ENCODE measurements around the gene KLK7.
A peak's percentile ranks its signal among the peaks of the same experiment; 100 is the strongest.
"Not testable (repeated sequence)": the region's sequence is repeated elsewhere in the genome, so short reads cannot be mapped to it uniquely, and the experiment has no call there.

Gene KLK7

GRCh38 chr19:51001515-51001914 is 17.8 kb upstream of the KLK7 start, which contains the start of gene KLK8:
KLK8 (minus strand) TSS chr19:51001604; CDS start chr19:51001167, 437 bp downstream.
- Histone ChIP-seq H3K36me3 (no peaks in the 10 kb centered on the region), H3K4me2 (peak within 1 kb of the TSS; percentile 42), H3K27me3 (no peaks in the 10 kb centered on the region), H3K4me1 (peaks cover 12% of the 10 kb centered on the region), H3K9ac (no peak within 1 kb of the TSS), H3K27ac (no peak within 1 kb of the TSS), H3K4me3 (no peak within 1 kb of the TSS), H4K20me1 (no peaks in the 10 kb centered on the region), H3K9me3 (no peaks in the 10 kb centered on the region)
- no peak for TF ChIP-seq Cebpa-rat (IDR thresholded peaks at IDR 0.05)

GRCh38 chr19:51000981-51001380 is 17.3 kb upstream of the KLK7 start:
- Histone ChIP-seq H3K4me3 (no peak overlapping the region), H3K4me1 (peaks cover 12% of the 10 kb centered on the region), H3K9me3 (no peaks in the 10 kb centered on the region), H3K36me3 (no peaks in the 10 kb centered on the region), H3K4me2 (no peak overlapping the region), H4K20me1 (no peaks in the 10 kb centered on the region), H3K27me3 (no peaks in the 10 kb centered on the region), H3K27ac (no peak overlapping the region), H3K9ac (no peak overlapping the region)
- TF ChIP-seq Cebpa-rat (IDR thresholded peaks at IDR 0.05), result no peak

DNA sequence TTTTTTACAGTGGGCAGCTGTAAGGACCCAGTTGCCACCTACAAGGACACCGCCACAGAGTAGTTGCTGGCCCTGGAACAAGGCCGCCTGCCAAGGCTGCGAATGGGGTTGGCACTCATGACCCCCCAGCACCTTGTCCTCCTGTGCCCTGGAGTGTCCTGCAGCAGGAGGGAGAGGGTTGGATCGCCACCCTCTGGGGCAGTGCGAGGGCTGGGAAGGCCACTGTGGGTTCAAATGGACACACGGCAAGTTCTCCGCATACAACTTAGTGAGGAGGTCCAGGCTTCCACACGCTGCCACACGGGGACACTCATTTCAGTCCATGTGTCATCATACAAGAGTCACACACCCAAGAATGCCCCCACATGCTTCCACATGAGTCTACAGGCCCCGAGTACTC is 16.7 kb upstream of the KLK7 start:
- H3K9me3 ChIP-seq, result no peaks in the 10 kb centered on the region
- H3K4me3 ChIP-seq, result no peak overlapping the region
- H3K4me1 ChIP-seq, result peaks cover 12% of the 10 kb centered on the region
- no peak overlapping the region for H3K27ac ChIP-seq
- TF ChIP-seq Cebpa-rat (IDR thresholded peaks at IDR 0.05), result no peak
- H3K9ac ChIP-seq, result no peak overlapping the region
- H3K4me2 ChIP-seq, result no peak overlapping the region
- H3K27me3 ChIP-seq, result no peaks in the 10 kb centered on the region
- no peaks in the 10 kb centered on the region for H3K36me3 ChIP-seq
- H4K20me1 ChIP-seq, result no peaks in the 10 kb centered on the region

DNA sequence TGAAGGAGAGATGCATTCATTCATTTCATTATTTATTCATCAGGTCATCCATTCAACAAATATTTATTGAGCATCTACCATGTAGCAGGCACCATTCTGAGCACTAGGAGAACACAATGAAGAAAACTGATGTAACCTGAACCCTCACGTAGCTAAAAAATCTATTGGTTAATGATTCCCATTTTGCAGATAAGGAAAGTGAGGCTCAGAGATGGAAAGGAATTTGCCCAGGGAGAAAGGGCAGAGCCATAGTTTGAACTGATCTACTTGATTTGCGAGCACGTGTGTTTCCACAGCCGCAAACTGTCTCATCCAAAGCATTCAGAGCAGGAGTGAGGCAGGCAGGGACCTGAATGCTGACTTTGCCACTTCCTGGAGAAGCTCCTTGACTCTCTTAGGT is 15.0 kb upstream of the KLK7 start:
- Histone ChIP-seq H4K20me1 (no peaks in the 10 kb centered on the region), H3K27ac (no peak overlapping the region), H3K9ac (no peak overlapping the region), H3K27me3 (no peaks in the 10 kb centered on the region), H3K4me2 (no peak overlapping the region), H3K4me3 (no peak overlapping the region), H3K36me3 (no peaks in the 10 kb centered on the region), H3K9me3 (peaks cover 5% of the 10 kb centered on the region), H3K4me1 (peaks cover 12% of the 10 kb centered on the region)
- TF ChIP-seq Cebpa-rat (IDR thresholded peaks at IDR 0.05), result no peak

GRCh38 chr19:50998061-50998460 is 14.3 kb upstream of the KLK7 start:
- Histone ChIP-seq H3K4me2 (no peak overlapping the region), H3K4me3 (no peak overlapping the region), H3K4me1 (peaks cover 12% of the 10 kb centered on the region), H3K36me3 (no peaks in the 10 kb centered on the region), H3K27ac (no peak overlapping the region), H3K9me3 (peaks cover 5% of the 10 kb centered on the region), H4K20me1 (no peaks in the 10 kb centered on the region), H3K9ac (no peak overlapping the region), H3K27me3 (no peaks in the 10 kb centered on the region)
- no peak for TF ChIP-seq Cebpa-rat (IDR thresholded peaks at IDR 0.05)

DNA sequence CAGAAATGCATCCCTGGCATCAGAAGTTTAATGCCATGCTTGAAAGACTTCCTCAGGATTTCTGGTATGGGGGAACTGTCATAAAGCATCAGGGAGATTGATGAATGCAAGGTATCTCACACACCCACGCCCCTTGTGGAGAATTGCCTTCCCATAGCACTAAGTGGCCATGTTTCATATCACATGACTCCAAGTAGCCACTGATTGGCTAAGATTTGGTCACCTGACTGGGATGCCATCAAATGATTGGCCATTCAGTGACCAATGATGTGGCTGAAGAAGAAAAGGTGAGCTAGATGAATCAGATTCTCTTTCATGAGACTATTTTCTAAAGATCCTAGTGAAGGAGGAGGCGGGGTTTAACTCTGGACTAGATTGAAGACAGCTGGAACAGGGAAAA is 10.4 kb upstream of the KLK7 start:
- Histone ChIP-seq H3K36me3 (no peaks in the 10 kb centered on the region), H4K20me1 (no peaks in the 10 kb centered on the region), H3K9ac (no peak overlapping the region), H3K4me1 (no peaks in the 10 kb centered on the region), H3K4me2 (no peak overlapping the region), H3K27me3 (no peaks in the 10 kb centered on the region), H3K9me3 (peaks cover 5% of the 10 kb centered on the region), H3K4me3 (no peak overlapping the region), H3K27ac (no peak overlapping the region)
- TF ChIP-seq Cebpa-rat (IDR thresholded peaks at IDR 0.05), result no peak

DNA sequence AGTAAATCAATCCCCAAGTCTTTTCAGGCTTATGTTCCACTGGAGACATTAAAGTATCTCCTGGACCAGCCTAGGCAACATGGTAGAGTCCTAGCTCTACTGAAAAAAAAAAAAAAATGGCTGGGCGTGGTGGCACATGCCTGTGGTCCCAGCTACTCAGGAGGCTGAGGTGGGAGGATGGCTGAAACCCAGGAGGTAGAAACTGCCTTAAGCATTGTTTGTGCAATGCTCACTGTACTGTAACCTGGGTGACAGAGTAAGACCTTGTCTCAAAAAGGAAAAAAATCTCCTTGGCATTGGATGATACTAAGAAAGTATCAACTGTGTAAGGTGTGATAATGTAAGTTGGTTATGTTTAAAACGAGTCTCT is 8.9 kb upstream of the KLK7 start:
- no peak overlapping the region for H3K9ac ChIP-seq
- TF ChIP-seq Cebpa-rat (IDR thresholded peaks at IDR 0.05), result no peak
- no peaks in the 10 kb centered on the region for H3K4me1 ChIP-seq
- H4K20me1 ChIP-seq, result no peaks in the 10 kb centered on the region
- H3K36me3 ChIP-seq, result no peaks in the 10 kb centered on the region
- peaks cover 5% of the 10 kb centered on the region for H3K9me3 ChIP-seq
- H3K27ac ChIP-seq, result no peak overlapping the region
- no peak overlapping the region for H3K4me3 ChIP-seq
- no peaks in the 10 kb centered on the region for H3K27me3 ChIP-seq
- no peak overlapping the region for H3K4me2 ChIP-seq

DNA sequence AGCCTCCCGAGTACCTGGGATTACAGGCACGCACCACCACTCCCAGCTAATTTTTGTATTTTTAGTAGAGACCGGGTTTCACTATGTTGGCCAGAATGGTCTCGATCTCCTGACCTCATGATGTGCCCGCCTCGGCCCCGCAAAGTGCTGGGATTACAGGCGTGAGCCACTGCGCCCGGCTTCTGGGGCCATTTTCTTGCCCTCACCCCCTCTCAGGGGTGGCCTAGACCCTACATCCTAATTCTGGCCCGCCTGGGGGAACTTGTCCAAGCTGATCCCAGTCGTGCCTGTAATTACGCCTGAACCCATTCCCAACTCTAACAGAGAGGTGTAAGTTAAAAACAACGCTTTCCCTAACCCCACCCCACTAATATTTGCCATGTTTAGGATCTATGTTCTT is 699 bp upstream of the KLK7 start:
- not testable (repeated sequence) for H3K27ac ChIP-seq, H3K9me3 ChIP-seq, H3K27me3 ChIP-seq, H3K4me3 ChIP-seq, H3K9ac ChIP-seq, H3K4me1 ChIP-seq, H3K36me3 ChIP-seq, H3K4me2 ChIP-seq, H4K20me1 ChIP-seq

DNA sequence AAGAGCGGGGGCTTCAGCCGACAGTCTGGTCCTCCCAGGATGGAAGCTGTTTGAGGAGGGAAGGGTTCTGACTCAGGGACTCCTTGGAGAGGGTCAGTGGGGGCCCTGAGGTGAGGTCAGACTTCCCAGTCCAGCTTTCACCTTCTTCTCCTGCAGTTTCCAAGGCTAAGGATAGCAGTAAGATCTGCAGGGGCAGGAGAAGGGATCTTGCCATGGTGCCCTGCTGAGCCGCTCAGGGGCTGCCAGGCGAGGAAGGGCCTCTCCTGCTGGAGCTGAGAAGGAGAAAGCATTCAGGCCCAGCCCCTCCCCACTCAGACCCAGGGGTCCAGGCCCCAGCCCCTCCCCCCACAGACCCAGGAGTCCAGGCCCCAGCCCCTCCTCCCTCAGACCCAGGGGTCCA is 1.5 kb downstream of the KLK7 start:
- Histone ChIP-seq H4K20me1 (no peaks in the 10 kb centered on the region), H3K4me3 (no peak overlapping the region), H3K36me3 (no peaks in the 10 kb centered on the region), H3K9ac (no peak overlapping the region), H3K4me2 (no peak overlapping the region), H3K4me1 (no peaks in the 10 kb centered on the region), H3K9me3 (no peaks in the 10 kb centered on the region), H3K27ac (no peak overlapping the region), H3K27me3 (0 out of 2 replicates have a peak, but pooled peaks cover 8% of the 10 kb centered on the region)
- no peak for TF ChIP-seq Cebpa-rat (IDR thresholded peaks at IDR 0.05)

DNA sequence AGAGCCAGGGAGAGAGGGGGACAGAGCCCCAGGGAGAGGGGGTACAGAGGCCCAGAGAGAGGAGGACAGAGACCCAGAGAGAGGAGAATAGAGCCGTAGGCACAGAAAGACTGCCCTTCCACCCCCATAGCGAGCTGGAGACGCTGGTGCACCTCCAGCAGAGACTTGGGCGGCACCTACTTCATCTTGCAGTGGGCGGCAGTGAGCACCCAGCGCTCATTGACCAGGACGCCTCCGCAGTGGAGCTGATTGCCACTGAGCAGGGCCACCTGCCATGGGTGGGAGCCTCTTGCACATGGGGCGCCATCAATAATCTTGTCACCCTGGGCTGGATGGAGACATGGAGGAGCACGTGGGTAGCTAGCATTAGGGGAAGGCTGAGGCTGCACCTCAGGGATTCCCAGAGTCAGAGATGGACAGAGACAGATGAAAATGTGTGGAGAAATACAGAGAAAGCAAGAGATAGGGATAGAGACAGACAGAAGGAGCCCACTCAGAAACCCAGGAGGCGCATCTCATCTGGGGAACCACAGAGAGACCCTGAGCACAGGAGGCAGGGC is 2.0 kb downstream of the KLK7 start:
- Histone ChIP-seq H3K4me2 (no peak overlapping the region), H3K9me3 (no peaks in the 10 kb centered on the region), H3K36me3 (no peaks in the 10 kb centered on the region), H3K27ac (no peak overlapping the region), H3K27me3 (0 out of 2 replicates have a peak, but pooled peaks cover 8% of the 10 kb centered on the region), H3K4me3 (no peak overlapping the region), H3K4me1 (no peaks in the 10 kb centered on the region), H3K9ac (no peak overlapping the region), H4K20me1 (no peaks in the 10 kb centered on the region)
- no peak for TF ChIP-seq Cebpa-rat (IDR thresholded peaks at IDR 0.05)

- H4K20me1 ChIP-seq, result no peaks in the 10 kb centered on the region
- no peak for TF ChIP-seq Cebpa-rat (IDR thresholded peaks at IDR 0.05)
- no peaks in the 10 kb centered on the region for H3K36me3 ChIP-seq
- H3K9ac ChIP-seq, result no peak overlapping the region
- no peak overlapping the region for H3K27ac ChIP-seq
- no peak overlapping the region for H3K4me3 ChIP-seq
- H3K9me3 ChIP-seq, result no peaks in the 10 kb centered on the region
- H3K4me2 ChIP-seq, result no peak overlapping the region
- H3K27me3 ChIP-seq, result 0 out of 2 replicates have a peak, but pooled peaks cover 8% of the 10 kb centered on the region
- no peaks in the 10 kb centered on the region for H3K4me1 ChIP-seq
Observed at GRCh38 chr19:50980208-50980607, 3.5 kb downstream of the KLK7 start.
